Measurements from ENCODE around the gene PCDH17. TPM values are rescaled to one million over a fixed set of nuclear protein-coding genes. Genes with fewer than 3 reads are reported as not detected.
A peak's percentile ranks its signal among the peaks of the same experiment; 100 is the strongest.

The PCDH17 gene
- total RNA-seq, 2 experiments from 2014 or later, result not detected

DNA sequence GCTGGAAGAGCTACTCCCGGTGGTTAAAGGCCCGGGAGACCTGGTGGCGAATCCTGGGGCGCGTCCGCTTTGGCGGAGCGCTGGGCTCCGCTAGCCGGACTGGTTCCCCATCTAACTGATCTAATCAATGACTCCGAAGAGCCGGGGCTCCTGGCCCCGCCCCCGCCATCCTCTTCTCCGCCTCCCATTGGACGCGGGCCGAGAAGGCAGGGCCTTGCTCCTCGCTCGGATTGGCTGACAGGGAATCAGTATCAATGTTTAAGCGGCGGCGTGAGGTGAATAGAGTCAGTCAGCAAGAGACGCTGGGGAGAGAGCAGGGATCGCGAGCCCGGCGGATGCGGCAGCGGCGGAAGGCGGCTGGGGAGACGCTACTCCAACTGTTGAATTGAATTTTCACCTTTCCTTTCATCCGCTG lies 1.7 kb upstream of the PCDH17 start:
- DNase-seq, result peak; percentile 68
- intact Hi-C loops (cut with micrococcal nuclease), result loop anchor here (2.0 kb wide), 1 partner anchor 1689 kb away; no protein-coding TSS in a partner anchor
- H3K27ac Mint-ChIP-seq, result no peak overlapping the region
- H3K36me3 Mint-ChIP-seq, result peaks cover 10% of the 10 kb centered on the region
- ChIA-PET CTCF (no interaction called here), POLR2A (no interaction called here)
- peaks cover 11% of the 10 kb centered on the region for H3K9me3 Mint-ChIP-seq
- peaks cover 41% of the 10 kb centered on the region for H3K4me1 Mint-ChIP-seq (ENCODE audit: low read depth)
- peaks cover 66% of the 10 kb centered on the region for H3K27me3 Mint-ChIP-seq
- peak overlapping the region; percentile 44 for H3K4me3 Mint-ChIP-seq

DNA sequence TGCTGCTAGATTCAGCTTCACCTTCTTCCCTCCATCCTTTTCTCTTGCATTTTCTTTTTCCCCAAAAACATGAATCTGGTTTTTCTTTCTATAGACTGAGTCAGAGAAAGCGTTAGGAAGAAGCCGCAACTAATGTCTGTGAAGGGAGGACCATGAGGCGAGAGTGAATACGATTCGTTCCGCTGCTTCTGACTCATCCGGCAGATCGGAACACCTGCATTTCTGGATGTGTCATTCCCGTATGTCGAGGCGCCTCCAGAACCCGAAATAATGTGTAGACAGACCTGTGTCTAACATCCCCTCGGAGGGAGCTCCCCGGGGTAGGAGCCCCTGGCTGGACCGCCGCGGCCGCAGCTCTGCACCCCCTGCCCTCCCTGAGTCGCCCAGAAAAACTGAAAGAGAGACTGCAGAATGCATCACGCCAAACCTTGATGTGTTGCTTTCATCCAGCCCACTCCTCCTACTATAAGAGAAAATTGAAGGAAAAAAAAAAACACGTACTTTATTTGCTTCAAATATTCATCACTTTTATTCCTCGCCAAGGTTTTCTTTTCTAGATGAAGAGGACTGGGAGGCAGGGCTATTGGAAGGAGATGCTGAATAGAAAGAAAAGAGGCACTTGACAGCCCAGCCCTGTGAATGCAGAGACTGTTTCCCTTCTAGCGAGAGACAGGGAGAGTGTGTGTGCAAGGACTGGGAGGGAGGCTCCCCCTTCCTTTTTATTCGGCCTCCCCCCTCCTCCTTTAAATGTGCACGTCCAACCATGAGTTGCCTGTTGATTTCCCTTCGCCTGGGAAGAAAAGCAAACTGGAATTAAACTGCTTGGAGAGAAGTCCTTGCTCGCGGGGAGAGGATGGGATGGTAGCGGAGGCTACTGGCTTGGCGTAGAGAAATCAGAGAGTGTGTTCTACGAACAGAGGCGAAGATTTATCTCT lies 616 bp upstream of the PCDH17 start:
- POLR2A ChIA-PET, result no interaction called here
- Mint-ChIP-seq H3K4me3 (peak overlapping the region; percentile 60), H3K9me3 (peaks cover 11% of the 10 kb centered on the region), H3K36me3 (peaks cover 10% of the 10 kb centered on the region), H3K27ac (no peak overlapping the region), H3K27me3 (peaks cover 67% of the 10 kb centered on the region), H3K4me1 (ENCODE audit: low read depth) (peaks cover 41% of the 10 kb centered on the region)
- intact Hi-C loops (cut with micrococcal nuclease), result loop anchor here (2.0 kb wide), 1 partner anchor 1688 kb away; no protein-coding TSS in a partner anchor
- CTCF ChIA-PET, result no interaction called here
- DNase-seq, result peak; percentile 33

- CTCF ChIA-PET, result interaction anchor here (0.6 kb wide), 1 partner anchor 303 kb away, joined by 3 read pairs; no protein-coding TSS in a partner anchor
- Mint-ChIP-seq H3K36me3 (peaks cover 10% of the 10 kb centered on the region), H3K27ac (no peak overlapping the region), H3K27me3 (peaks cover 67% of the 10 kb centered on the region), H3K9me3 (peaks cover 11% of the 10 kb centered on the region), H3K4me3 (peak overlapping the region; percentile 60), H3K4me1 (ENCODE audit: low read depth) (peaks cover 41% of the 10 kb centered on the region)
- DNase-seq, result no peak
- intact Hi-C loops (cut with micrococcal nuclease), result no loop called here
- POLR2A ChIA-PET, result no interaction called here
Observed at GRCh38 chr13:57632276-57633140, 964 bp downstream of the PCDH17 start.

GRCh38 chr13:57633141-57633949 lies 1.8 kb downstream of the PCDH17 start:
- Mint-ChIP-seq H3K4me3 (no peak overlapping the region), H3K27ac (no peak overlapping the region), H3K4me1 (ENCODE audit: low read depth) (peaks cover 41% of the 10 kb centered on the region), H3K9me3 (peaks cover 11% of the 10 kb centered on the region), H3K27me3 (peaks cover 61% of the 10 kb centered on the region), H3K36me3 (peaks cover 10% of the 10 kb centered on the region)
- ChIA-PET POLR2A (no interaction called here), CTCF (interaction anchor here (0.6 kb wide), 1 partner anchor 303 kb away, joined by 3 read pairs; no protein-coding TSS in a partner anchor)
- no peak for DNase-seq
- intact Hi-C loops (cut with micrococcal nuclease), result no loop called here

GRCh38 chr13:57633950-57634838 lies 2.6 kb downstream of the PCDH17 start:
- Mint-ChIP-seq H3K27me3 (peaks cover 53% of the 10 kb centered on the region), H3K4me3 (no peak overlapping the region), H3K36me3 (peaks cover 10% of the 10 kb centered on the region), H3K27ac (no peak overlapping the region), H3K9me3 (peaks cover 11% of the 10 kb centered on the region), H3K4me1 (ENCODE audit: low read depth) (peaks cover 33% of the 10 kb centered on the region)
- intact Hi-C loops (cut with micrococcal nuclease), result no loop called here
- POLR2A ChIA-PET, result no interaction called here
- DNase-seq, result no peak
- CTCF ChIA-PET, result interaction anchor here (1.6 kb wide), 1 partner anchor 9 kb away, joined by 9 read pairs; no protein-coding TSS in a partner anchor

DNA sequence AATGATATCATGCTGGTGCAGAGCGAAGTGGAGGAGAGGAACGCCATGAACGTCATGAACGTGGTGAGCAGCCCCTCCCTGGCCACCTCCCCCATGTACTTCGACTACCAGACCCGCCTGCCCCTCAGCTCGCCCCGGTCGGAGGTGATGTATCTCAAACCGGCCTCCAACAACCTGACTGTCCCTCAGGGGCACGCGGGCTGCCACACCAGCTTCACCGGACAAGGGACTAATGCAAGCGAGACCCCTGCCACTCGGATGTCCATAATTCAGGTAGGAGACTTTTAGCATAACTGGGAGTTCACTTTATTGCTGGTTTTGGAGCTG lies 3.3 kb downstream of the PCDH17 start:
- POLR2A ChIA-PET, result no interaction called here
- Mint-ChIP-seq H3K27ac (no peak overlapping the region), H3K4me3 (no peak overlapping the region), H3K9me3 (peaks cover 11% of the 10 kb centered on the region), H3K4me1 (ENCODE audit: low read depth) (peaks cover 28% of the 10 kb centered on the region), H3K36me3 (peaks cover 10% of the 10 kb centered on the region), H3K27me3 (peaks cover 47% of the 10 kb centered on the region)
- CTCF ChIA-PET, result interaction anchor here (1.6 kb wide), 1 partner anchor 10 kb away, joined by 9 read pairs; no protein-coding TSS in a partner anchor
- no peak for DNase-seq
- intact Hi-C loops (cut with micrococcal nuclease), result no loop called here

GRCh38 chr13:57635541-57636085 lies 4.1 kb downstream of the PCDH17 start:
- peaks cover 41% of the 10 kb centered on the region for H3K27me3 Mint-ChIP-seq
- H3K36me3 Mint-ChIP-seq, result peaks cover 10% of the 10 kb centered on the region
- H3K4me1 Mint-ChIP-seq (ENCODE audit: low read depth), result peaks cover 21% of the 10 kb centered on the region
- no peak overlapping the region for H3K4me3 Mint-ChIP-seq
- DNase-seq, result no peak
- peaks cover 11% of the 10 kb centered on the region for H3K9me3 Mint-ChIP-seq
- intact Hi-C loops (cut with micrococcal nuclease), result no loop called here
- ChIA-PET POLR2A (no interaction called here), CTCF (interaction anchor here (1.6 kb wide), 1 partner anchor 11 kb away, joined by 9 read pairs; no protein-coding TSS in a partner anchor)
- no peak overlapping the region for H3K27ac Mint-ChIP-seq

GRCh38 chr13:57636816-57637215 lies 5.3 kb downstream of the PCDH17 start:
- H3K9me3 Mint-ChIP-seq, result peaks cover 11% of the 10 kb centered on the region
- POLR2A ChIA-PET, result no interaction called here
- H3K27me3 Mint-ChIP-seq, result peaks cover 29% of the 10 kb centered on the region
- no peak overlapping the region for H3K4me3 Mint-ChIP-seq
- no peak for DNase-seq
- intact Hi-C loops (cut with micrococcal nuclease), result no loop called here
- H3K4me1 Mint-ChIP-seq (ENCODE audit: low read depth), result peaks cover 9% of the 10 kb centered on the region
- no peak overlapping the region for H3K27ac Mint-ChIP-seq
- CTCF ChIA-PET, result no interaction called here
- H3K36me3 Mint-ChIP-seq, result peaks cover 8% of the 10 kb centered on the region

GRCh38 chr13:57637515-57637914 lies 6.0 kb downstream of the PCDH17 start:
- intact Hi-C loops (cut with micrococcal nuclease), result no loop called here
- no peak for DNase-seq
- no peak overlapping the region for H3K27ac Mint-ChIP-seq
- H3K4me1 Mint-ChIP-seq (ENCODE audit: low read depth), result peaks cover 2% of the 10 kb centered on the region
- peaks cover 10% of the 10 kb centered on the region for H3K9me3 Mint-ChIP-seq
- ChIA-PET CTCF (no interaction called here), POLR2A (no interaction called here)
- peaks cover 5% of the 10 kb centered on the region for H3K36me3 Mint-ChIP-seq
- no peak overlapping the region for H3K4me3 Mint-ChIP-seq
- peaks cover 22% of the 10 kb centered on the region for H3K27me3 Mint-ChIP-seq

DNA sequence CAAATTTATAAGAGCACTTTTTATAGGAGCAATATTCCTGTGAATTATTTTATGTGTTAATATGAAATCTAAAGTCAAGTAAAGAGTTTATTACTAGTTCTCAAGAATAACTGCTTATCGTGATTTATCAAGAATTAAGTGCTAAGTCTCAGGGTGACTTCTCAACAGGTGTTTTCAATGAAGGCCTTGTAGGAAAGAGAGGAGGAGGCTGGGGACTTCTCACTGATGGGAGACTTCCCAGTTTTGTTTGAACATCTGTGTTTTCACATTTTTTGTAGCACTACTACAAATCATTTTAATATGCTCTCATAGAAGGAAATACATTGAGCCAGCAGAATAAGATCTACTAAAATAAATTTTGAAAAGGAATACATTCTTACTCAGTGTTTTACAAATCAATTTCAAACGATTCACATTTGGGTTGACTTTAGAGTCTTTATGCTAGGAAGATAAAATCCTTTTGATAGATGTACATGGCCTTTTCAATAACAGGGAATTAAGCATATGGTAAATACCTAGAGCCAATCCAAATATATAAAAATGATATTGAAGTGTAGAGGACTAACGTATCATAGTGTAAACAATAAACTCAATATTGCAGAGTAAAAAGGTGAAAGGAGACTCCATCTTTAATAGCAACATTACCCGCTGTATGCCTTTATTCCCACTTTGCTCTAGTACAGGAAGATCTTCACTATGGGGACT lies 6.8 kb downstream of the PCDH17 start:
- no peak for DNase-seq
- Mint-ChIP-seq H3K27ac (no peak overlapping the region), H3K27me3 (peaks cover 14% of the 10 kb centered on the region), H3K4me1 (ENCODE audit: low read depth) (no peaks in the 10 kb centered on the region), H3K9me3 (peaks cover 7% of the 10 kb centered on the region), H3K36me3 (no peaks in the 10 kb centered on the region), H3K4me3 (no peak overlapping the region)
- POLR2A ChIA-PET, result no interaction called here
- CTCF ChIA-PET, result interaction anchor here (1.4 kb wide), 1 partner anchor 13 kb away, joined by 4 read pairs; no protein-coding TSS in a partner anchor
- intact Hi-C loops (cut with micrococcal nuclease), result no loop called here

Data from activated CD4-positive, alpha-beta memory T cell treated with anti-CD3 and anti-CD28 coated beads for 36 hours (primary cell).